Activated naive CD4-positive, alpha-beta T cell treated with anti-CD3 and anti-CD28 coated beads, Interleukin-2, amount 10 ng/mL, durations not matched to agents 7 days and 5 days (primary cell): ENCODE results near the gene IFT57.

Source experiments
- CTCF ChIA-PET: fragments of 350-600 bp; sonication (Branson Sonifier 250); formaldehyde crosslinking; loops from one replicate; lab custom pipeline; 2021; ENCODE audit warnings: antibody characterized with exemption; lab: Charles Lee
- DNase-seq: peaks from one replicate; pipeline ENCODE4 v3.0.0-alpha.2; 2020
- H3K27ac Mint-ChIP-seq: one replicate; pipeline ENCODE4 v1.8.0; 2021; ENCODE audit warnings: mild to moderate bottlenecking, moderate library complexity, mixed read lengths
- H3K27me3 Mint-ChIP-seq: one replicate; pipeline ENCODE4 v1.8.0; 2021; ENCODE audit warnings: mild to moderate bottlenecking, mixed read lengths
- H3K36me3 Mint-ChIP-seq: one replicate; pipeline ENCODE4 v1.8.0; 2021; ENCODE audit warnings: mixed read lengths
- H3K4me1 Mint-ChIP-seq: one replicate; pipeline ENCODE4 v1.8.0; 2021; ENCODE audit warnings: mixed read lengths
- H3K4me3 Mint-ChIP-seq: one replicate; pipeline ENCODE4 v1.8.0; 2021; ENCODE audit warnings: mild to moderate bottlenecking, moderate library complexity, mixed read lengths
- H3K9me3 Mint-ChIP-seq: one replicate; pipeline ENCODE4 v1.8.0; 2021; ENCODE audit warnings: mixed read lengths

The IFT57 gene

GRCh38 chr3:108200578-108200977 is 21.6 kb downstream of the IFT57 start:
- DNase-seq: no peak
- no peaks in the 10 kb centered on the region for H3K27me3 Mint-ChIP-seq
- CTCF ChIA-PET: no interaction called here
- H3K27ac Mint-ChIP-seq: no peak overlapping the region
- no peaks in the 10 kb centered on the region for H3K9me3 Mint-ChIP-seq
- H3K4me1 Mint-ChIP-seq: peaks cover 2% of the 10 kb centered on the region
- H3K36me3 Mint-ChIP-seq: peaks cover 37% of the 10 kb centered on the region
- H3K4me3 Mint-ChIP-seq: no peak overlapping the region

GRCh38 chr3:108200024-108200423 is 22.2 kb downstream of the IFT57 start:
- Mint-ChIP-seq H3K9me3 (no peaks in the 10 kb centered on the region), H3K27me3 (no peaks in the 10 kb centered on the region), H3K27ac (no peak overlapping the region), H3K4me3 (no peak overlapping the region), H3K4me1 (peaks cover 2% of the 10 kb centered on the region), H3K36me3 (peaks cover 33% of the 10 kb centered on the region)
- DNase-seq: no peak
- CTCF ChIA-PET: no interaction called here

- peaks cover 6% of the 10 kb centered on the region for H3K9me3 Mint-ChIP-seq
- H3K4me3 Mint-ChIP-seq: no peak overlapping the region
- no peak overlapping the region for H3K27ac Mint-ChIP-seq
- DNase-seq: no peak
- H3K27me3 Mint-ChIP-seq: no peaks in the 10 kb centered on the region
- H3K36me3 Mint-ChIP-seq: peaks cover 36% of the 10 kb centered on the region
- no peaks in the 10 kb centered on the region for H3K4me1 Mint-ChIP-seq
- CTCF ChIA-PET: no interaction called here
Measured at GRCh38 chr3:108191394-108191793, 30.8 kb downstream of the IFT57 start.

- Mint-ChIP-seq H3K4me1 (no peaks in the 10 kb centered on the region), H3K27me3 (no peaks in the 10 kb centered on the region), H3K4me3 (no peak overlapping the region), H3K36me3 (peaks cover 44% of the 10 kb centered on the region), H3K9me3 (peaks cover 6% of the 10 kb centered on the region), H3K27ac (no peak overlapping the region)
- DNase-seq: no peak
- CTCF ChIA-PET: no interaction called here
Measured at GRCh38 chr3:108190346-108190745, 31.9 kb downstream of the IFT57 start.

GRCh38 chr3:108189440-108189839 is 32.8 kb downstream of the IFT57 start:
- no peaks in the 10 kb centered on the region for H3K27me3 Mint-ChIP-seq
- DNase-seq: no peak
- peaks cover 46% of the 10 kb centered on the region for H3K36me3 Mint-ChIP-seq
- CTCF ChIA-PET: no interaction called here
- no peaks in the 10 kb centered on the region for H3K4me1 Mint-ChIP-seq
- H3K4me3 Mint-ChIP-seq: no peak overlapping the region
- no peak overlapping the region for H3K27ac Mint-ChIP-seq
- H3K9me3 Mint-ChIP-seq: peaks cover 7% of the 10 kb centered on the region

GRCh38 chr3:108185536-108185935 is 36.7 kb downstream of the IFT57 start:
- no peak overlapping the region for H3K4me3 Mint-ChIP-seq
- H3K9me3 Mint-ChIP-seq: peaks cover 7% of the 10 kb centered on the region
- CTCF ChIA-PET: no interaction called here
- H3K27ac Mint-ChIP-seq: no peak overlapping the region
- H3K36me3 Mint-ChIP-seq: peaks cover 43% of the 10 kb centered on the region
- H3K27me3 Mint-ChIP-seq: no peaks in the 10 kb centered on the region
- DNase-seq: no peak
- no peaks in the 10 kb centered on the region for H3K4me1 Mint-ChIP-seq

GRCh38 chr3:108184824-108185223 is 37.4 kb downstream of the IFT57 start:
- H3K4me1 Mint-ChIP-seq: no peaks in the 10 kb centered on the region
- peaks cover 7% of the 10 kb centered on the region for H3K9me3 Mint-ChIP-seq
- CTCF ChIA-PET: no interaction called here
- no peak for DNase-seq
- no peaks in the 10 kb centered on the region for H3K27me3 Mint-ChIP-seq
- no peak overlapping the region for H3K27ac Mint-ChIP-seq
- H3K36me3 Mint-ChIP-seq: peaks cover 36% of the 10 kb centered on the region
- H3K4me3 Mint-ChIP-seq: no peak overlapping the region

- CTCF ChIA-PET: no interaction called here
- Mint-ChIP-seq H3K27ac (no peak overlapping the region), H3K4me1 (no peaks in the 10 kb centered on the region), H3K9me3 (peaks cover 6% of the 10 kb centered on the region), H3K27me3 (no peaks in the 10 kb centered on the region), H3K4me3 (no peak overlapping the region), H3K36me3 (peaks cover 30% of the 10 kb centered on the region)
- DNase-seq: no peak
Measured at GRCh38 chr3:108183971-108184370, 38.3 kb downstream of the IFT57 start.

- CTCF ChIA-PET: no interaction called here
- H3K4me1 Mint-ChIP-seq: no peaks in the 10 kb centered on the region
- H3K36me3 Mint-ChIP-seq: peaks cover 30% of the 10 kb centered on the region
- H3K27me3 Mint-ChIP-seq: no peaks in the 10 kb centered on the region
- no peak overlapping the region for H3K27ac Mint-ChIP-seq
- H3K4me3 Mint-ChIP-seq: no peak overlapping the region
- peaks cover 6% of the 10 kb centered on the region for H3K9me3 Mint-ChIP-seq
- no peak for DNase-seq
Measured at GRCh38 chr3:108183181-108183580, 39.0 kb downstream of the IFT57 start.

- Mint-ChIP-seq H3K4me3 (no peak overlapping the region), H3K9me3 (peaks cover 6% of the 10 kb centered on the region), H3K4me1 (no peaks in the 10 kb centered on the region), H3K27ac (no peak overlapping the region), H3K27me3 (no peaks in the 10 kb centered on the region), H3K36me3 (peaks cover 28% of the 10 kb centered on the region)
- CTCF ChIA-PET: no interaction called here
- no peak for DNase-seq
Measured at GRCh38 chr3:108182339-108182738, 39.9 kb downstream of the IFT57 start.

- CTCF ChIA-PET: interaction anchor here (0.9 kb wide), 1 partner anchor 296 kb away, joined by 3 read pairs; no protein-coding TSS in a partner anchor
- no peaks in the 10 kb centered on the region for H3K4me1 Mint-ChIP-seq
- no peak for DNase-seq
- no peak overlapping the region for H3K4me3 Mint-ChIP-seq
- H3K27me3 Mint-ChIP-seq: no peaks in the 10 kb centered on the region
- H3K9me3 Mint-ChIP-seq: peaks cover 6% of the 10 kb centered on the region
- H3K27ac Mint-ChIP-seq: no peak overlapping the region
- peaks cover 25% of the 10 kb centered on the region for H3K36me3 Mint-ChIP-seq
Measured at GRCh38 chr3:108181172-108181571, 41.1 kb downstream of the IFT57 start.

- DNase-seq: no peak
- H3K4me1 Mint-ChIP-seq: peaks cover 6% of the 10 kb centered on the region
- CTCF ChIA-PET: no interaction called here
- peaks cover 5% of the 10 kb centered on the region for H3K9me3 Mint-ChIP-seq
- H3K27me3 Mint-ChIP-seq: no peaks in the 10 kb centered on the region
- peaks cover 20% of the 10 kb centered on the region for H3K36me3 Mint-ChIP-seq
- no peak overlapping the region for H3K4me3 Mint-ChIP-seq
- H3K27ac Mint-ChIP-seq: no peak overlapping the region
Measured at GRCh38 chr3:108180194-108180593, 42.0 kb downstream of the IFT57 start.

- H3K9me3 Mint-ChIP-seq: no peaks in the 10 kb centered on the region
- no peak overlapping the region for H3K27ac Mint-ChIP-seq
- H3K27me3 Mint-ChIP-seq: no peaks in the 10 kb centered on the region
- peaks cover 6% of the 10 kb centered on the region for H3K4me1 Mint-ChIP-seq
- H3K4me3 Mint-ChIP-seq: no peak overlapping the region
- no peak for DNase-seq
- CTCF ChIA-PET: interaction anchor here (1.0 to 1.7 kb wide), 2 partner anchors 25 to 27 kb away, joined by 3 to 4 read pairs; no protein-coding TSS in a partner anchor
- peaks cover 14% of the 10 kb centered on the region for H3K36me3 Mint-ChIP-seq
Measured at GRCh38 chr3:108178676-108179075, 43.5 kb downstream of the IFT57 start.

GRCh38 chr3:108177536-108177935 is 44.7 kb downstream of the IFT57 start:
- Mint-ChIP-seq H3K27ac (no peak overlapping the region), H3K4me1 (peaks cover 8% of the 10 kb centered on the region), H3K9me3 (no peaks in the 10 kb centered on the region), H3K36me3 (peaks cover 9% of the 10 kb centered on the region), H3K4me3 (no peak overlapping the region), H3K27me3 (no peaks in the 10 kb centered on the region)
- DNase-seq: no peak
- CTCF ChIA-PET: no interaction called here

- Mint-ChIP-seq H3K27me3 (no peaks in the 10 kb centered on the region), H3K27ac (no peak overlapping the region), H3K9me3 (no peaks in the 10 kb centered on the region), H3K4me1 (peaks cover 14% of the 10 kb centered on the region), H3K4me3 (no peak overlapping the region), H3K36me3 (peaks cover 15% of the 10 kb centered on the region)
- CTCF ChIA-PET: no interaction called here
- no peak for DNase-seq
Measured at GRCh38 chr3:108175352-108175751, 46.9 kb downstream of the IFT57 start.

GRCh38 chr3:108171106-108171505 is 51.1 kb downstream of the IFT57 start:
- H3K36me3 Mint-ChIP-seq: peaks cover 36% of the 10 kb centered on the region

More at GRCh38 chr3:108171106-108171505, 51.1 kb downstream of the IFT57 start:
- Mint-ChIP-seq H3K27ac (no peak overlapping the region), H3K27me3 (no peaks in the 10 kb centered on the region), H3K9me3 (peaks cover 5% of the 10 kb centered on the region), H3K4me1 (peaks cover 20% of the 10 kb centered on the region), H3K4me3 (no peak overlapping the region)
- CTCF ChIA-PET: no interaction called here
- DNase-seq: no peak
